ENCODE measurements around the gene POU6F2.

DNA sequence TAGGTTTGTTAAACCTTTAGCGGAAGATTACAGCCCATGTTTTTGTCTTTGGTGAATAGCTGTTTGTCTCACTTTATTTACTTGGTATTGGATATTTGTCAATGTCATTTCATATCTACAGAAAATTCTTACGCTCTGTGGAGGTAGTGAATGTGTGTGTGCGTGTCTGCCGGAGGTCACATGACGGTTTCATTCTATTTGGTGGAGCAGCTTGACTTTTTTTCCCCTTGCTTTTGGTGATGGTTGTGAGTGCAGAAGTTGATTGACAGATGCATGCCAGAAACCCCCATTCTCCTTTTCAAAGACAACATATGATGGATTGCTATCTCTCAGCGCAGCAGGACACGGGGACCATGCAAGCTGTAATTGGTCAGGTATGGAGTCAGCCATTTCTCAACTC, at the start of gene POU6F2:
- TF ChIP-seq CTCF (IDR thresholded peaks at IDR 0.05) (no peak), EZH2 (IDR thresholded peaks at IDR 0.05; ENCODE audit: borderline replicate concordance, insufficient read depth, low read depth, low read length, poor library complexity, severe bottlenecking) (no peak)
